SK-N-MC (cell line): ENCODE results near the gene BTG2.

Source experiments
- DNase-seq: peaks from one replicate; pipeline ENCODE4 v3.0.0-alpha.2; 2011; ENCODE audit warnings: low read depth, low spot score
- H3K27ac ChIP-seq: fragments of 200-600 bp; sonication (generic); 2 replicates; pipeline ENCODE4 v1.5.1; 2016; ENCODE audit warnings: mixed run types
- H3K36me3 ChIP-seq: fragments of 200-600 bp; sonication (generic); 2 replicates; pipeline ENCODE4 v1.6.1; 2017; ENCODE audit warnings: antibody characterized with exemption, low read length, mixed read lengths; ENCODE audit not compliant: insufficient read depth
- H3K4me3 ChIP-seq: fragments of 200-600 bp; sonication (generic); 2 replicates; pipeline ENCODE4 v1.5.1; 2016
- H3K9ac ChIP-seq: fragments of 200-600 bp; sonication (generic); 2 replicates; pipeline ENCODE4 v1.8.0; 2017; ENCODE audit warnings: mixed run types, mixed read lengths; ENCODE audit not compliant: insufficient read length
- H3K9me3 ChIP-seq: fragments of 200-600 bp; sonication (generic); 2 replicates; pipeline ENCODE4 v1.6.1; 2017; ENCODE audit warnings: low read depth, mild to moderate bottlenecking, antibody characterized with exemption, low read length, moderate library complexity, mixed read lengths
- EZH2 ChIP-seq: fragments of 200-600 bp; sonication (generic); IDR thresholded peaks from one replicate; pipeline ENCODE4 v1.6.1; 2017; ENCODE audit warnings: antibody characterized with exemption
- FOXP2 ChIP-seq: optimal IDR thresholded peaks from 2 replicates; pipeline ENCODE3; 2011; ENCODE audit warnings: mild to moderate bottlenecking, moderate library complexity; ENCODE audit not compliant: insufficient read depth; ENCODE audit errors: extremely low read length, control extremely low read depth
- POLR2AphosphoS5 ChIP-seq: IDR thresholded peaks from 2 replicates; pipeline ENCODE4 v1.6.1; 2012; ENCODE audit warnings: mild to moderate bottlenecking, low read depth, low read length, borderline replicate concordance

Gene BTG2

GRCh38 chr1:203338335-203339036 lies 33.2 kb downstream of the BTG2 start:
- no peak for DNase-seq
- H3K4me3 ChIP-seq = no peak overlapping the region
- no peak for TF ChIP-seq FOXP2
- TF ChIP-seq POLR2AphosphoS5 = no peak
- H3K9ac ChIP-seq = no peak overlapping the region
- no peaks in the 10 kb centered on the region for H3K36me3 ChIP-seq
- H3K27ac ChIP-seq = no peak overlapping the region
- no peaks in the 10 kb centered on the region for H3K9me3 ChIP-seq

GRCh38 chr1:203340112-203340790 lies 34.9 kb downstream of the BTG2 start:
- Histone ChIP-seq H3K4me3 (no peak overlapping the region), H3K36me3 (no peaks in the 10 kb centered on the region), H3K9me3 (no peaks in the 10 kb centered on the region), H3K27ac (no peak overlapping the region), H3K9ac (no peak overlapping the region)
- peak; percentile 68 for DNase-seq
- TF ChIP-seq EZH2 = no peak
- TF ChIP-seq POLR2AphosphoS5 = no peak
- no peak for TF ChIP-seq FOXP2

- Histone ChIP-seq H3K4me3 (no peak overlapping the region), H3K9ac (no peak overlapping the region)
- no peak for DNase-seq
These were observed 37.0 kb downstream of the BTG2 start for GRCh38 chr1:203342192-203342940.

GRCh38 chr1:203343956-203344754 lies 38.8 kb downstream of the BTG2 start:
- no peak for TF ChIP-seq POLR2AphosphoS5
- TF ChIP-seq FOXP2 = no peak
- TF ChIP-seq EZH2 = no peak
- Histone ChIP-seq H3K9me3 (no peaks in the 10 kb centered on the region), H3K36me3 (no peaks in the 10 kb centered on the region), H3K4me3 (no peak overlapping the region), H3K9ac (no peak overlapping the region), H3K27ac (no peak overlapping the region)
- DNase-seq = no peak

More at GRCh38 chr1:203342192-203342940, 37.0 kb downstream of the BTG2 start:
- H3K27ac ChIP-seq = no peak overlapping the region
- TF ChIP-seq POLR2AphosphoS5 = no peak
- TF ChIP-seq FOXP2 = no peak
- TF ChIP-seq EZH2 = no peak
- H3K36me3 ChIP-seq = no peaks in the 10 kb centered on the region
- H3K9me3 ChIP-seq = no peaks in the 10 kb centered on the region

GRCh38 chr1:203346060-203346768 lies 40.9 kb downstream of the BTG2 start:
- no peak for DNase-seq
- TF ChIP-seq POLR2AphosphoS5 (no peak), EZH2 (no peak), FOXP2 (no peak)
- no peaks in the 10 kb centered on the region for H3K9me3 ChIP-seq
- H3K9ac ChIP-seq = no peak overlapping the region
- H3K4me3 ChIP-seq = no peak overlapping the region
- H3K36me3 ChIP-seq = no peaks in the 10 kb centered on the region
- H3K27ac ChIP-seq = no peak overlapping the region

GRCh38 chr1:203346769-203347102 lies 41.4 kb downstream of the BTG2 start:
- Histone ChIP-seq H3K9me3 (no peaks in the 10 kb centered on the region), H3K9ac (no peak overlapping the region), H3K4me3 (no peak overlapping the region), H3K27ac (no peak overlapping the region), H3K36me3 (no peaks in the 10 kb centered on the region)
- DNase-seq = no peak
- no peak for TF ChIP-seq POLR2AphosphoS5
- TF ChIP-seq EZH2 = no peak
- TF ChIP-seq FOXP2 = no peak

GRCh38 chr1:203349166-203349565 lies 43.8 kb downstream of the BTG2 start:
- no peak for DNase-seq
- Histone ChIP-seq H3K4me3 (no peak overlapping the region), H3K9me3 (no peaks in the 10 kb centered on the region), H3K36me3 (no peaks in the 10 kb centered on the region), H3K9ac (no peak overlapping the region), H3K27ac (no peak overlapping the region)
- TF ChIP-seq POLR2AphosphoS5 (no peak), EZH2 (no peak), FOXP2 (no peak)

GRCh38 chr1:203349773-203350524 lies 44.6 kb downstream of the BTG2 start:
- H3K9me3 ChIP-seq = no peaks in the 10 kb centered on the region
- H3K27ac ChIP-seq = no peak overlapping the region
- no peak overlapping the region for H3K4me3 ChIP-seq
- no peak for TF ChIP-seq POLR2AphosphoS5
- TF ChIP-seq FOXP2 = no peak
- no peak for TF ChIP-seq EZH2
- no peaks in the 10 kb centered on the region for H3K36me3 ChIP-seq
- DNase-seq = no peak
- H3K9ac ChIP-seq = no peak overlapping the region
